ENCODE measurements around the gene C10orf90.

- TF ChIP-seq, protein P1, sequence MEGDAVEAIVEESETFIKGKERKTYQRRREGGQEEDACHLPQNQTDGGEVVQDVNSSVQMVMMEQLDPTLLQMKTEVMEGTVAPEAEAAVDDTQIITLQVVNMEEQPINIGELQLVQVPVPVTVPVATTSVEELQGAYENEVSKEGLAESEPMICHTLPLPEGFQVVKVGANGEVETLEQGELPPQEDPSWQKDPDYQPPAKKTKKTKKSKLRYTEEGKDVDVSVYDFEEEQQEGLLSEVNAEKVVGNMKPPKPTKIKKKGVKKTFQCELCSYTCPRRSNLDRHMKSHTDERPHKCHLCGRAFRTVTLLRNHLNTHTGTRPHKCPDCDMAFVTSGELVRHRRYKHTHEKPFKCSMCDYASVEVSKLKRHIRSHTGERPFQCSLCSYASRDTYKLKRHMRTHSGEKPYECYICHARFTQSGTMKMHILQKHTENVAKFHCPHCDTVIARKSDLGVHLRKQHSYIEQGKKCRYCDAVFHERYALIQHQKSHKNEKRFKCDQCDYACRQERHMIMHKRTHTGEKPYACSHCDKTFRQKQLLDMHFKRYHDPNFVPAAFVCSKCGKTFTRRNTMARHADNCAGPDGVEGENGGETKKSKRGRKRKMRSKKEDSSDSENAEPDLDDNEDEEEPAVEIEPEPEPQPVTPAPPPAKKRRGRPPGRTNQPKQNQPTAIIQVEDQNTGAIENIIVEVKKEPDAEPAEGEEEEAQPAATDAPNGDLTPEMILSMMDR (IDR thresholded peaks at IDR 0.05): no peak
- TF ChIP-seq EZH2 (IDR thresholded peaks at IDR 0.05) (no peak), EZH2phosphoT487 (IDR thresholded peaks at IDR 0.05) (no peak)
Measured at GRCh38 chr10:126422567-126422966, 247.9 kb downstream of the C10orf90 start.

All from neural progenitor cell (in vitro differentiated cells).